Mesenteric fat pad (tissue), 1 donor: ENCODE data around the gene MYH9. TPM values are rescaled to one million over a fixed set of nuclear protein-coding genes. Genes with fewer than 3 reads are reported as not detected.
"Not testable (repeated sequence)": the region's sequence is repeated elsewhere in the genome, so short reads cannot be mapped to it uniquely, and the experiment has no call there.

Source experiments
- DNase-seq: peaks from one replicate; pipeline ENCODE4 v3.0.0-alpha.2; 2020; ENCODE audit warnings: low spot score
- long read RNA-seq: library from polyadenylated mRNA; unstranded; transcript quantifications from one replicate; pipeline ENCODE4 v2.0.0, GENCODE V29; 2020
- total RNA-seq: library from RNA; stranded (reverse); fragmentation: NEBNext Ultra II Directional; extraction: Animal tissue kit (Norgen Biotek cat#: 25700); gene quantifications from one replicate; pipeline ENCODE4 v1.2.1, GENCODE V29; 2021
- donor health status: DM: yes; HTN: yes; CAD: no.

The MYH9 gene
- total RNA-seq = 673 TPM
- long read RNA-seq, partial matches to known transcripts = 400 of 459 reads
- long read RNA-seq, other reads (novel, unspliced or antisense) = 59 of 459 reads

DNA sequence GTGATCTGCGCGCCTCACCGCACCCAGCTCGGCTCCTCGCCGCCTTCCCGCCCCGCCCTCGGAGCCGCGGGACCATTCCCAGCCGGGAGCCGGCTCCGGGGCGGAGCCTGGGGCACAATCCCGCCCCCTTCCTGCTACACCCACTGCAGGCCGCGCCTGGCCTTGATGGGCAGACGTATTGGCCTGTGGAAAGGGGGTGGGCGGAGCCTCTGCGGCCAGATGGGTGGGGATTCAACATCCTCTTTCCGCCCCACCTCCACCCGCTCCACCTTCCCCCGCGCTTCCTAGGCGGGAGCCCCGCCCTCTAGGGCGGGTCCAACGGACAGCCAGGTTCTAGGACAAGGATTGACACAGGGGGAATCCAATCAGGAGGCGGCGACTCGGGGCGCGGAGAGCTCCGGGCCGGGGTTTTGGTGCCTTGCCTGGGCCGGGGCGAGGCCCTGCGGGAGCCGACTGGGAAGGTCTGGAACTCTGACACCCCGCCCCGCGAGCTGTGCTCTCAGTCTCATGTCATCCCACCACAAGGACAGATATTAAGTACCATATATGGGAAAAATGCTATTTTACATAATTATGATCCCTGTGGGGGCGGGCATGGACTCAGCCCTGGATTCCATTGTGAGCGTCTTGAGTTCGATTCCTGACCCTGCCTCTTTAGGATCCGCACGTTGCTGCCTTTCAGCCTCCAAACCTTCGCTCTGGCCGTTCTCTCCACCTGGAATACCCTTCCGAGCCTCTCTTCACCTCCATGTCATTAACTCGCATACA lies at the start of gene MYH9:
Gene MYH9 (minus strand): TSS at position 9 of the 768 bp plus-strand sequence. CDS start 38,731 bp downstream, outside the sequence.
- peak; percentile 100 for DNase-seq

GRCh38 chr22:36435516-36436415 lies 48.0 kb upstream of the MYH9 start:
- DNase-seq = no peak

DNA sequence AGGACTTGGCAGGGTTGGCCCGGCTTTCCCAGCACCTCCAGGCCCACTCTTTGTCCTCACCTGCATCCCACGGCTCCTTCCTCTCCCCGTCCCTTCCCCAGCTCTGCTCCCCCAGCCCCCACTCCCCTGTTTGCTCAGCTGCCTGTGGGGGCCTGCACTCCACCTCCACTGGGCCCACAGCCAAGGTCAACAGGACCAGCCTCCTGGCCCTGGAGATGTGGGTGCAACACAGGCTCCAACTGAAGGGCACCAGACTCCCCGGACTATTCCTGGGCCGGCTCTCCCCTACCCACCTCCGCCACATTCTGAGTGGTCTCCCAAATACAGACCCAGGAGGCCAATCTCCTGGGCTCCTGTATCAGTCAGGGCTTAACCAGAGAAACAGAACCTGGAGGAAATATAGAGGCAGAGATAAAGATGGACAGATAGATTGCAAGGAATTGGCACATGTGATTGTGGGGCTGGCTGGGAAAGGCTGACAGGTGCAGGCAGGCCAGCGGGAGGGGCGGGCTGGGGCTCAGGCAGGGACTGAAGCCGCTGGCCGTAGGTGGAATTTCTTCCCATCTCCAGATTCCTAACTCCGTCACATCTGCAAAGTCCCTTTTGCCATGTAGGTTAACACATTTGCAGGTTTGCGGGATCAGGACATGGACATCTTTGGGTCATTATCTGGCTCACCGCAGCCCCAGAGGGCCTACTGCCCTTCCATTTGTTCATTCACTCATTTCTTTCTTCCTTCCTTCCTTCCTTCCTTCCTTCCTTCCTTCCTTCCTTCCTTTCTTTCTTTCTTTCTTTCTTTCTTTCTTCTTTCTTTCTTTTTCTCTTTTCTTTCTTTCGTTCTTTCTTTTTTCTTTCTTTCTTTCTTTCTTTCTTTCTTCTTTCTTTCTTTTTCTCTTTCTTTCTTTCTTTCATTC lies 45.8 kb upstream of the MYH9 start:
- DNase-seq = no peak

DNA sequence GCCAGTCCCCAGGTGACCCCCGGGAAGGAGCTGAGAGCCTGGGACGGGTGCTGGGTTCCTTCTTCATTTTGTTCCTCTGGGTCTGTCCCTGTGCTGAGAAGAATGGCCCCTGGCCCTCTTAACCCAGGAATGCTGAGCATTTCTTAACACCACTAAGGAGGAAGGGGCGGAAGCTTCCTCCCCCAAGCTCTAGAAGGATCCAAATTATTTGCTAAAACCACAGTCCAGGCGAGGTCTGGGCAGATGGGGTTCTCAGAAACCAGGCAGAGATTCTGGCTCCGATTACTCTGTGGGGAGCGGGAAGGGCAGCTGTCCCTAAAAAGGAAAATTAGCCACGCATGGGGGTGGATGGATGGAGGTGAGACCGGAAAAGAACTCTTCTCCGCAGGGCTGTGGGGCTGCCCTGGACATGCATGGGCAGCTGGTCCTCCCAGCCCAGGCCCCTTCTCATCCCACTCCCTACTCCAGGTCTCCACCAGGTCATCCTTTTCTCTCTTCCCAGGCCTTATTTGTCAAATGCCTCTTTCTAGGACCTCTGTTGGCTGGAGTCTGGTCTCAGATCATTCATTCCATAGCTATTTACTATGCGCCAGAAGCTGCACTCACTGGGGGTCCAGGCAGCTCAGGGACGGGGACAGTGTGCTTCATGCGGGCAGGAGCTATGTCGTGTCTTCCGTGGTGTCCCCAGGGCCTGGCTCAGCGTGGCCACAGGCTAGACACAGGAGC lies 45.0 kb upstream of the MYH9 start:
- no peak for DNase-seq

GRCh38 chr22:36431977-36432376 lies 44.2 kb upstream of the MYH9 start:
- no peak for DNase-seq

DNA sequence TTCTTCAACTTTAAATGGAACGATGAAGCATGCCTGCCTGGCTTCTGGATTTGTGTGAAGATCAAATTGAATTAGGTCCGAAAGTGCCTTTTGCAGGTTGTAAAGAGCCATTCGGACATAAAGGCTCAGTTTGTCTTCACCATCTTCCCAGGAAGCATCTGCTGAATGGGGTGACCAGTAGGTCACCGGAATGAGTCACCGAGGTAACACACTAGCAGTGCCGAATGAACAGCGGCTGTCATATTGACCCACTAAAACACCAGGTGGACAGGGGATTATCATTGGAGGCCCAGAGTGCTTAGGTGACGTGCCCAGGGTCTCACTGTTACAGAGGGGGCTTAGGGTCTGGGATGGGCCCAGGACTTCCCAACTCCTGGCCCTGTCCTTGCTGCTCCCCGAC lies 43.1 kb upstream of the MYH9 start:
- no peak for DNase-seq

- DNase-seq = not testable (repeated sequence)
Observed at GRCh38 chr22:36427952-36428351, 40.2 kb upstream of the MYH9 start.

GRCh38 chr22:36425977-36426523 lies 38.3 kb upstream of the MYH9 start:
- DNase-seq = no peak

DNA sequence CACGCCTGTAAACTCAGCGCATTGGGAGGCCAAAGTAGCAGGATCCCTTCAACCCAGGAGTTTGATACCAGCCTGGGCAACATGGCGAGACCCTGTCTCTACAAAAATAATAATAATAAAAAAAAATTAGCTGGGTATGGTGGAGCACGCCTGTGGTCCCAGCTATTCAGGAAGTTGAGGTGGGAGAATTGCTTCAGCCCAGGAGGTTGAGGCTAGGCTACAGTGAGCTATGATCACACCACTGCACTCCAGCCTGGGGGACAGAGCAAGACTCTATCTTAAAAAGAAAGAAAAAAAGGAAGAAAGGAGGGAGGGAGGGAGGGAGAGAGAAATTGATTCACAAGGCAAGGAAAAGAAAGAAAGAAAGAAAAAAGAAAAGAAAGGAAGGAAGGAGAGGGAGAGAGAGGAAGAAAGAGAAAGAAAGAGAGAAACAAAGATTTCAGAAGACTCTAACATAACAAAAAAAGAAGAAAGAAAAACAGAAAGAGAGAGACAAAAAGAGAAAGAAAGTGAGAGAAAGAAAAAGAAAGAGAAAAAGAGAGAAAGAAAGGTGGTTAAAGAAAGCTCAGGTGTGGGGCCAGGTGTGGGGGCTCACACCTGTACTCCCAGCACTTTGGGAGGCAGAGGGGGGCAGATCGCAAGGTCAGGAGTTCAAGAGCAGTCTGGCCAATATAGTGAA lies 37.3 kb upstream of the MYH9 start:
- no peak for DNase-seq

GRCh38 chr22:36424466-36424865 lies 36.7 kb upstream of the MYH9 start:
- not testable (repeated sequence) for DNase-seq

DNA sequence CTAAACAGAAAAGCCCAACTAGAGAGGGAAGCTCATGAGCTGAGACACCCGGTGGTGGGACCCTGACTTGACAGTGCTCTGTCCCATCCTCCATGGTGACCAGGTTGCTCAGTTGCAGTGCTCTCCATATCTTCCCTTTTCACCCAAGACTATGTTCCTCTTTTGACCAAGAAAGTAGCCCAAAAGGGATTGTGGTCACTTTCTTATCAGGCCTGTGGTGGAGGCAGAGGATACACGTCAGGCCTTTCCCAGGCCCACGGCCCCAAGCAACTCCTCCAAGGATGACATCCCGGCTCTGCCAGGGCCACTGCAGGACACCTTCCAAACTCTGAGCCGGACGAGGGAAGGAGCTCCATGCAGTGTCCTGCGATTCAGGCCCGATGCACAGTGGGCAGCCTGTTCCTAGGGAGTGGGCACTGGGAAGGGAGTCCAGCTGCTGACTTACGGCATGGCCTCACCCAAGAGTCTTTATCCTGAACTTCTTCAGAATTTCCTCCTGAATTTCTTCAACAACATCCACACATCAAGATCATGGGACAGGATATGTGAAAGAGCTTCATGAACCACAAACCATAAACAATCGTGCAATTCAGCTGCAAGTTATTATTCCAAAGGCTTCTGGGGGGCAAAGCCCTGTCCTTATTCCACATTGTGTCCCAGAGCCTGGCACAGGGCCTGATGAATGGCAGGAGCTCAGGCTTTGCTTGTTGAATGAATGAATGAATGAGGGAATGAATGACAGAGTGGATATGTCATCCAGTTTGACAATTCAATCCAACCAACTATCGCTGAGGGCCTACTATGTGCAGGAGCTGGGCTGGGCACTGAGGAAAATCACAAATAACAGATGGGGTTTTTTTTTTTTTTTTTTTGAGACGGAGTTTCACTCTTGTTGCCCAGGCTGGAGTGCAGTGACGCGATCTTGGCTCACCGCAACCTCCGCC lies 36.0 kb upstream of the MYH9 start:
- no peak for DNase-seq

DNA sequence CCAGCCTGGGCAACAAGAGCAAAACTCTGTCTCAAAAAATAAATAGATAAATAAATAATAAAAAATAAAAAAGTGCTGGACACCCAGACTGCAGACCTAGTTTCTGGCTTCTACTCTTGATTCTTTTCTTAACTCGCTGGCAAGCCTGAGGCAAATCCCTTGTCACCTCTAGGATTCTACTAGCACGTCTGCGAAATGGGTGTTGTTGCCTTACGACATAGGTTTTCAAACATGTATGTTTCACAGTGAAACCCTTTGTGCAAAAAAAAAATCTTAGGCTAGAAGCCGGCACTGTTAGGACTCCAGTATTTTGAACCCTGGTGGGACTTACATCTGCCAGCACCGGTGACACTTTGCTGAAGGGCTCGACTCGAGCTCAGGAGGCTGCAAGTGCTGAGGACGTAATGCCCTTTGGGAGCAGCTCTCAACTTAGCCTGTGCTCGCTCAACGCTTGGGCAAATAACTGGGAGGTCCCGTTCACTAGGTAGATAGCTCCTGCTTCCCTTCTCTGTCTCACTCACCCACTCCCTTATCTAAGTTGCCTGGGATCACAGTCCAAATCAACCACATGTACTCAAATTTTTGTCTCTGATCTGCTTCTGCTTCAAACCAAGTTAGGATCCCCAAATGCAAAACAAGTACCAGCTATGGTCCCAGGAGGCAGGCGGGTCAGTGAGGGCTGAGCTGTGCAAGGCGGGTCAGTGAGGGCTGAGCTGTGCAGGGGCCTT lies 34.7 kb upstream of the MYH9 start:
- no peak for DNase-seq

DNA sequence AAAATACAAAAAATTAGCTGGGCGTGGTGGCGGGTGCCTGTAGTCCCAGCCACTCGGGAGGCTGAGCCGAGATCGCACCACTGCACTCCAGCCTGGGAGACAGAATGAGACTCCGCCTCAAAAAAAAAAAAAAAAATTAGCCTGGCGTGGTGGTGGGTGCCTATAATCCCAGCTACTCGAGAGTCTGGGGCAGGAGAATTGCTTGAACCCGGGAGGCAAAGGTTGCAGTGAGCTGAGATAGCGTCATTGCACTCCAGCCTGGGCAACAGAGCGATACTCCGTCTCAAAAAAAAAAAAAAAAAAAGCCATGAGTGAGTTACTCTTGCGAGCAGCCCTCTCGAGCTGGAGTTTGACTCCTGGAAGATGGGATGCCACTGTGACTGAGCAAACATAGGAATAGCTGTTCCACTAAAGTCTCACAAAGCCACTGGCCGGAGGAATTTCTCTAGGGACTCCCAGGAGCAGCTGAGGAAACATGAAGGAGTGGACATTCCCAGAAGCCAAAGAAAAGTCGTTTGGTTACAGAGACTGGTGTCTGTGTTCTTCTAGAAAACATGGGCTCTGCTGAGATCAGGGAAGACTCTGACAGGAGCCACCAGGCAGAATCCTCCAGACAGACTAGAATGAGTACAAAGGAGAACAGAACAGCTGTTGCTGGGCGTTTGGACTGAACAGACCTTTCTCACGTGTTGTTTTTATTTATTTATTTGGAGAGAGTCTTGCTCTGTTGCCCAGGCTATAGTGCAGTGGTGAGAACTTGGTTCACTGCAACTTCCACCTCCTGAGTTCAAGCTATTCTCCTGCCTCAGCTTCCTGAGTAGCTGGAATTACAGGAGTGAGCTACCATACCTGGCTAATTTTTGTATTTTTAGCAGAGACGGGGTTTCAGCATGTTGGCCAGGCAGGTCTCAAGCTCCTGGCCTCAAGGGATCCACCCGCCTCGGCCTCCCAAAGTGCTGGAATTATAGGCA lies 32.4 kb upstream of the MYH9 start:
- DNase-seq = no peak

- no peak for DNase-seq
Observed at GRCh38 chr22:36419177-36419911, 31.6 kb upstream of the MYH9 start.

GRCh38 chr22:36417281-36417686 lies 29.5 kb upstream of the MYH9 start:
- no peak for DNase-seq
